ENCODE measurements around the gene DMRTB1.

DNA sequence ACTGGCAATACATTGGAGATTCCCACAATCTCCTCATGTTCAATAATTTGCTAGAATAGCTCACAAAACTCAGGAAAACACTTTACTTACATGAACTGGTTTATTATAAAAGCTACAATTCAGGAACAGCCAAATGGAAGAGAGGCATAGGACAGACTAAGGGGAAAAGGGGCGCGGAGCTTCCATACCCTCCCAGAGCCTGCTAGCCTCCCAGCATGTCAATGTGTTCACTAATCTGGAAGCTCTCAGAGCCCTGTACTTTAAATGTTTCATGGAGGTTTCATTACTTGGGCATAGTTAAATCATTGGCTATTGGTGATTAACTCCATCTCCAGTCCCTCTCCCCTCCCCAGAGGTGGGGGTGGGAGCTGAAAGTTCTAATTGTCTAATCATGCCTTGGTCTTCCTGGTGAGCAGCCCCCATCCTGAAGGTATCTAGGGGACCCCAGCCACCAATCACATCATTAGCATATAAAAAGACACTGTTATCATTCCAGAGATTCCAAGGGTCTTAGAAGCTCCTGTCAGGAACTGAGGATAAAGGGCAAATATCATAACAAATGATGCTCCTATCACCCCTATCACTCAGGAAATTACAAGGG, 10.9 kb upstream of the DMRTB1 start:
- TF ChIP-seq POLR2A (IDR thresholded peaks at IDR 0.05) = no peak
- TF ChIP-seq, protein P1, sequence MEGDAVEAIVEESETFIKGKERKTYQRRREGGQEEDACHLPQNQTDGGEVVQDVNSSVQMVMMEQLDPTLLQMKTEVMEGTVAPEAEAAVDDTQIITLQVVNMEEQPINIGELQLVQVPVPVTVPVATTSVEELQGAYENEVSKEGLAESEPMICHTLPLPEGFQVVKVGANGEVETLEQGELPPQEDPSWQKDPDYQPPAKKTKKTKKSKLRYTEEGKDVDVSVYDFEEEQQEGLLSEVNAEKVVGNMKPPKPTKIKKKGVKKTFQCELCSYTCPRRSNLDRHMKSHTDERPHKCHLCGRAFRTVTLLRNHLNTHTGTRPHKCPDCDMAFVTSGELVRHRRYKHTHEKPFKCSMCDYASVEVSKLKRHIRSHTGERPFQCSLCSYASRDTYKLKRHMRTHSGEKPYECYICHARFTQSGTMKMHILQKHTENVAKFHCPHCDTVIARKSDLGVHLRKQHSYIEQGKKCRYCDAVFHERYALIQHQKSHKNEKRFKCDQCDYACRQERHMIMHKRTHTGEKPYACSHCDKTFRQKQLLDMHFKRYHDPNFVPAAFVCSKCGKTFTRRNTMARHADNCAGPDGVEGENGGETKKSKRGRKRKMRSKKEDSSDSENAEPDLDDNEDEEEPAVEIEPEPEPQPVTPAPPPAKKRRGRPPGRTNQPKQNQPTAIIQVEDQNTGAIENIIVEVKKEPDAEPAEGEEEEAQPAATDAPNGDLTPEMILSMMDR (IDR thresholded peaks at IDR 0.05) = no peak

Measured in Peyer's patch (tissue), 4 donors.